ENCODE results near the gene STAG3. TPM values are rescaled to one million over a fixed set of nuclear protein-coding genes. Genes with fewer than 3 reads are reported as not detected.

The STAG3 gene
- total RNA-seq, 1 experiment from 2014 or later = 5.2 TPM

- TF ChIP-seq MAX (CRISPR knock-in tag; IDR thresholded peaks at IDR 0.05) (0 out of 2 replicates have a peak, but pooled peaks have one; percentile 42), GABPB1 (CRISPR knock-in tag; IDR thresholded peaks at IDR 0.05) (peak; percentile 73), PRRX2 (CRISPR knock-in tag; IDR thresholded peaks at IDR 0.05) (no peak)
These were observed 46.9 kb upstream of the STAG3 start (continued) for GRCh38 chr7:100130608-100131453.

- DNase-seq (ENCODE audit: low spot score) (no peak), ATAC-seq (no peak)
- peaks cover 7% of the 10 kb centered on the region for H3K4me1 Mint-ChIP-seq
- H3K27me3 Mint-ChIP-seq (ENCODE audit: low read depth) = peaks cover 15% of the 10 kb centered on the region
- H3K9me3 Mint-ChIP-seq = no peaks in the 10 kb centered on the region
- CTCF ChIA-PET = interaction anchor here (0.8 to 4.9 kb wide), 18 partner anchors 9 to 152 kb away, joined by 3 to 54 read pairs (median 4); partner anchors contain the start of genes AP4M1, GAL3ST4, GPC2 and LAMTOR4
- TF ChIP-seq MXD4 (CRISPR knock-in tag; IDR thresholded peaks at IDR 0.05; ENCODE audit: borderline replicate concordance) = no peak
- no peak for TF ChIP-seq ATF3 (CRISPR knock-in tag; conservative IDR thresholded peaks at IDR 0.05)
- TF ChIP-seq KAT7 (CRISPR knock-in tag; IDR thresholded peaks at IDR 0.05; ENCODE audit: borderline replicate concordance) = no peak
- TF ChIP-seq ATF2 (CRISPR knock-in tag; IDR thresholded peaks at IDR 0.05; ENCODE audit: borderline replicate concordance, low read depth) = no peak
- H3K27ac Mint-ChIP-seq = no peak overlapping the region
- H3K36me3 Mint-ChIP-seq = no peaks in the 10 kb centered on the region
- POLR2A ChIA-PET = interaction anchor here (1.0 kb wide), 2 partner anchors 23 to 30 kb away, joined by 3 to 6 read pairs; partner anchors contain the start of gene AP4M1
- H3K4me3 Mint-ChIP-seq = no peak overlapping the region
These were observed 45.6 kb upstream of the STAG3 start for GRCh38 chr7:100132126-100132525.

GRCh38 chr7:100132697-100133151, 45.0 kb upstream of the STAG3 start:
- TF ChIP-seq SMAD3 (CRISPR knock-in tag; IDR thresholded peaks at IDR 0.05; ENCODE audit: borderline replicate concordance) = no peak
- peak; percentile 80 for TF ChIP-seq CTCF (IDR thresholded peaks at IDR 0.05)
- H3K4me3 Mint-ChIP-seq = no peak overlapping the region
- CTCF ChIA-PET = interaction anchor here (0.6 to 4.9 kb wide), 21 partner anchors 9 to 275 kb away, joined by 3 to 54 read pairs (median 4); partner anchors contain the start of genes AP4M1, GAL3ST4, GPC2 and LAMTOR4
- ATAC-seq (peak; percentile 82), DNase-seq (ENCODE audit: low spot score) (peak; percentile 74)
- peaks cover 15% of the 10 kb centered on the region for H3K27me3 Mint-ChIP-seq (ENCODE audit: low read depth)
- H3K4me1 Mint-ChIP-seq = peaks cover 7% of the 10 kb centered on the region
- no peaks in the 10 kb centered on the region for H3K9me3 Mint-ChIP-seq
- POLR2A ChIA-PET = interaction anchor here (0.6 to 1.0 kb wide), 3 partner anchors 22 to 42 kb away, joined by 3 to 6 read pairs (median 3); partner anchors contain the start of gene AP4M1
- peak overlapping the region; percentile 61; the same call in 1 of the 2 replicates for H3K27ac Mint-ChIP-seq
- H3K36me3 Mint-ChIP-seq = no peaks in the 10 kb centered on the region

- ChIA-PET POLR2A (interaction anchor here (0.7 kb wide), 2 partner anchors 51 to 115 kb away, joined by 3 read pairs; no protein-coding TSS in a partner anchor), CTCF (interaction anchor here (0.7 to 1.5 kb wide), 3 partner anchors 10 to 30 kb away, joined by 3 read pairs; partner anchors contain the start of genes GAL3ST4 and LAMTOR4)
- no peak for ATAC-seq
- TF ChIP-seq ZNF671 (CRISPR knock-in tag; IDR thresholded peaks at IDR 0.05) (no peak), ZNF425 (CRISPR knock-in tag; conservative IDR thresholded peaks at IDR 0.05) (no peak), ATF1 (CRISPR knock-in tag; IDR thresholded peaks at IDR 0.05) (no peak), MLX (CRISPR knock-in tag; IDR thresholded peaks at IDR 0.05) (no peak), ATF2 (CRISPR knock-in tag; IDR thresholded peaks at IDR 0.05; ENCODE audit: borderline replicate concordance, low read depth) (no peak), MYBL2 (CRISPR knock-in tag; IDR thresholded peaks at IDR 0.05) (no peak)
These were observed 39.6 kb upstream of the STAG3 start for GRCh38 chr7:100137851-100138760.

More at GRCh38 chr7:100137851-100138760, 39.6 kb upstream of the STAG3 start:
- H3K36me3 Mint-ChIP-seq = no peaks in the 10 kb centered on the region
- DNase-seq (ENCODE audit: low spot score) = no peak
- peaks cover 14% of the 10 kb centered on the region for H3K27me3 Mint-ChIP-seq (ENCODE audit: low read depth)
- H3K4me1 Mint-ChIP-seq = no peaks in the 10 kb centered on the region
- H3K4me3 Mint-ChIP-seq = no peak overlapping the region
- no peaks in the 10 kb centered on the region for H3K9me3 Mint-ChIP-seq
- H3K27ac Mint-ChIP-seq = no peak overlapping the region; the same call in 1 of the 2 replicates
